GOT3 (cell line): ENCODE measurements around the gene METTL27.
A peak's percentile ranks its signal among the peaks of the same experiment; 100 is the strongest.
"Not testable (repeated sequence)": the region's sequence is repeated elsewhere in the genome, so short reads cannot be mapped to it uniquely, and the experiment has no call there.

Experiments
- DNase-seq: peaks from one replicate; lab custom pipeline; 2025; ENCODE audit warnings: mixed read lengths; lab: John Stamatoyannopoulos, UW

METTL27 gene

DNA sequence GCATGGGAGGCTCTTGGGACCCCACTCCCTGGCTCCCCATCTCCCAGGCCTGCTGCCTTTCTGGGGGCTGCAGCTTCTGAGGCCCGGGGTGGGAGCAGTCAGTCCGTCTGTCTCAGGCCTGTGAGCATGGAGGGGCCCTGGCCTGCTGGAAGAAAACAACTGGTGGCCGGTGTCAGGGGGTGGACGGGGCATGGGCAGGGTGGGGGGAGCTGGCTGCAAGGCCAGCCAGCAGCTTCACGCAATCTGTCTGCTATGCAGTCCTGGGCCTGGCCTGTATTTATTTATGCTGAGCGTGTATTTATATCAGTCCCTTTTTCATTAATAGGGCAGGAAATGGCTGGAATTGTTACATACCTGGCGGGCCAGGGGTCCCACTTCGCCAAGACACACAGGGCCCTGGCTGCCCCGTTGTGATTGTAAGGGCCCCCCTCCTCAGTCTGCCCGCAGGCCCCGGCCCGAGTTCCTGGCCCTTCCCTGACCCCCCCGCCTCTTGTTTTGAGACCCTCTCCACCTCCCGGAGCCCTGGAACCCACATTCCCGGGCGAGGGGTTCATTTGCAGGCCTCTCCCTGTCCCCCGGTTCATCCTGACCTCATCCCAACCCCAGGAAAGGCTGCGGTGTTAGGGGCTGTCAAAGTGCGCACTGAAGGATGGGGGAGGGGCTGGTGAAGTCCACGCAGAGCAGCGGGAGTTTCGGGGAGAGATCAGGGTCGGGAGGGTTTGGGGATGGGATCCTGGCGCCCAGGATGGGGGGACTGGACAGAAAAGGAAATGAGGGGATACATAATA lies 26.9 kb upstream of the METTL27 start:
- no peak for DNase-seq

DNA sequence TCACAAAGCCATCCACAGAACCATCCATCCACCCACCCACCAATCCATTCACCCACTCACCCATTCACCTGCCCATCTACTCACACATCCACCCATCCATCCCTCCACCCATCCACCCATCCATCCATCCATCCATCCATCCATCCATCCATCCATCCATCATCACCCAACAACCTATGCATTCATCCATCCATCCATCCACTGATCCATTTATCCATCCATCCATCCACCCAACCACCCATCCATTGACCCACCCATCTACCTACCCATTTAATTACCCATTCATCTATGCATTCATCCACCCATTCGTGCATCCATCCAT lies 24.1 kb upstream of the METTL27 start:
- no peak for DNase-seq

DNA sequence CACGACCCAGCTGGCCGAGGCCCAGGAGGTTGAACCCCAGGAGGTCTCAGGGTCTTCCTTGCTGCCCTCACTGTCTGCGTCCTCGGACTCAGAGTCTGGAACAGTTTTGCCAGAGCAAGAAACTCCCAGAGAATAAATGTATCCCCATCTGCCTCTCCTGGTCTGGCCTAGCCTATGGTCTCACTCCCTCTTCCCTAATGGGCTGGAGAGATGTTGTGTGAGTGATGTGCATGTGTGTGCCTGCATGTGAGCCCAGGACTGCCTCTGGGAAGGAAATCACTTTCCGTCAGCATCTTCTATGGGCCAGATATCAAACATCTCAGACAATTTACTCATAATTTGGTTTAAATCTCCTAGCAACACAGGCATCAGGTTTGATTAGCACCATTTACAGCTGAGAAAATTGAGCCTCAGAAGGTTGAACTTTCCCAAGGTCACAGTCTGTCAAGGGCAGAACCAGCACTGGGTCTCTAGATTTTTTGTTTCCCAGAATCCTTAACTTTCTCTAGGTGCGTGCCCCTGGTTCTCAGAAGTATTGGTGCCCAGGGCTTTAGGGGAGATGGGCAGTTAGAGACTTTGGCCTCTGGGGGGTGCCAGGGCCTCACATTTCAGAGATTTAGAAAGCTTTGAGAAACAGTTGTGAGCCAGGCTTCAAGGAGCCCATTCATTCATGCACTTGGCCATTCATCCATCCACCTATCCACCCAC lies 23.6 kb upstream of the METTL27 start:
- no peak for DNase-seq

DNA sequence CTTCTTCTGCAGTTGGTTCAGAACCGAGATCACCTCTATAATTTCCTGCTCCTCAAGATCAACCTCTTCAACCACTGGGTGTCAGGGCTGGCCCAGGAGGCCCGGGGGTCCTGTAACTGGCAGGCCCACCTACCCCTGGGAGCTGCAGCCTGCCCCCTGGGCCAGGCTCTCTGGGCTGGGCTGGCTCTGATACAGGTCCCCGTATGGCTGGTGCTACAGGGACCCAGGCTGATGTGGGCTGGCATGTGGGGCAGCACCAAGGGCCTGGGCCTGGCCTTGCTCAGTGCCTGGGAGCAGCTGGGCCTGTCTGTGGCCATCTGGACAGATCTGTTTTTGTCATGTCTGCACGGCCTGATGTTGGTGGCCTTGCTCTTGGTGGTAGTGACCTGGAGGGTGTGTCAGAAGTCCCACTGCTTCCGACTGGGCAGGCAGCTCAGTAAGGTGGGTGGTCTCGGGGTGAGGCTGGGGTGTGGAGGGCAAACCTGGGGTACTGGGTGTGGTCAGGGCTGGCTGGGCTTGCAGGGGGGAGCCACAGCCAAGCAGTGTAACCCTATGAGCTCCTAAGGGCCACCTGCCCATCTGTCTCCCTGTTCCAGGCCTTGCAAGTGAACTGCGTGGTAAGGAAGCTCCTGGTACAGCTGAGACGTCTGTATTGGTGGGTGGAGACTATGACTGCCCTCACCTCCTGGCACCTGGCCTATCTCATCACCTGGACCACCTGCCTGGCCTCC lies 22.8 kb upstream of the METTL27 start:
- DNase-seq, result no peak

GRCh38 chr7:73861305-73861704 lies 19.0 kb upstream of the METTL27 start:
- DNase-seq, result no peak

DNA sequence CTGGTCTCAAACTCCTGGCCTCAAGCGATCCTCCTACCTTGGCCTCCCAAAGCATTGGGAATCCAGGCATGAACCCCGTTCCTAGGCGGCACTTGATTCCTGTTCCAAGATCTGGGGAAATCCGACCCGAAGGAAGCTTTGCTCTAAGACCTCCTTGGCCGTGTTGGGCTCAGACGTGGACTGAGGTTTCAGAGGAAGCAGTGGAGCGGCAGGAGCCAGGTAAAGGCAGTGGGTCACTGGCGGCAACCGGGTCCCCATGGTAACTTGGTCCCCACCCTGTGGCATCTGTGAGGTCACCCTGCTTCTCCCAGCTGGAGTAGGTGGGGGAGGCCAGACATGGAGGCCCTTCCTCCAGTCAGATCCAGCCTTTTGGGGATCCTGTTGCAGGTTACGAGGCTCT lies 18.5 kb upstream of the METTL27 start, which contains the start of gene TMEM270:
TSS of gene TMEM270 (plus strand) at position 301 of the 400 bp plus-strand sequence. CDS start at position 337, 36 bp downstream.
- DNase-seq, result no peak

DNA sequence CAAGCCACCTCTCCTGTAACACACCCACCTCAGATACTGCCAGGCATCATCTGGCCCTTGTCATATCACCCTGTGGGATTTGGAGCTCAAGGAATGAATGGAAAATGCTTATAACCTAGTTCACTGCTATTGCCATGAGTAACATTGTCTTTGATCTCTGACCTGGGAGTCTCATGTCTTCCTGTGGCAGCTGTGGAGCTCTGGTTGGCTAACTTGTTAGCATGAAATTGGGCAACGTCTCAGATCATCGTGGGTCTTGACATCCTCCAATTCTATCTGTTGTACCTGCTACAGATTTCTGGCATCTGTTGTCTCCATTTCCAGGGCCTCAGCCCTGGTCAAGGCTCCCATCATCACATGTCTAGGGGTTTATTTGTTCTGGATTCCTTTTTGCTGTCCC lies 16.5 kb upstream of the METTL27 start:
- no peak for DNase-seq

DNA sequence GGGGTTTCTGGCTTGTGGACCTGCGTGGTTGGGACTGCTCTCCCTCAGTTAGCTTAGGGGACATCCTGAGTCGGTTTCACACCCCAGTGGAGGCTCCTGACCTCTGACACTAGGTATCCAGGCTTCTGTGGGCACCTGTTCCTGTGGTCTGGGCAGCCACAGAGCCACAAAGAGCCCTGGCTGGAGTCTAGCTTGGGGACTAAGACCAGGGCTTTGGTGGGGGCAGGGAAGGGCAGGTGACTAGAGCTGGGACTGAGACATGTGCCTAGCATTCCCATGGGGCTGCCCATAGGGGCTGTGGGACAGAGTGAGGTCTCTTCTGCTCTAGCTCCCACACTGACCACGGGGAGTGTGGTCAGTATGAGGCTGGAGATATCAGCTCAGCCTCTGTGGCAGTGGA lies 14.6 kb upstream of the METTL27 start:
- DNase-seq, result no peak

GRCh38 chr7:73852500-73852899 lies 10.2 kb upstream of the METTL27 start:
- no peak for DNase-seq

DNA sequence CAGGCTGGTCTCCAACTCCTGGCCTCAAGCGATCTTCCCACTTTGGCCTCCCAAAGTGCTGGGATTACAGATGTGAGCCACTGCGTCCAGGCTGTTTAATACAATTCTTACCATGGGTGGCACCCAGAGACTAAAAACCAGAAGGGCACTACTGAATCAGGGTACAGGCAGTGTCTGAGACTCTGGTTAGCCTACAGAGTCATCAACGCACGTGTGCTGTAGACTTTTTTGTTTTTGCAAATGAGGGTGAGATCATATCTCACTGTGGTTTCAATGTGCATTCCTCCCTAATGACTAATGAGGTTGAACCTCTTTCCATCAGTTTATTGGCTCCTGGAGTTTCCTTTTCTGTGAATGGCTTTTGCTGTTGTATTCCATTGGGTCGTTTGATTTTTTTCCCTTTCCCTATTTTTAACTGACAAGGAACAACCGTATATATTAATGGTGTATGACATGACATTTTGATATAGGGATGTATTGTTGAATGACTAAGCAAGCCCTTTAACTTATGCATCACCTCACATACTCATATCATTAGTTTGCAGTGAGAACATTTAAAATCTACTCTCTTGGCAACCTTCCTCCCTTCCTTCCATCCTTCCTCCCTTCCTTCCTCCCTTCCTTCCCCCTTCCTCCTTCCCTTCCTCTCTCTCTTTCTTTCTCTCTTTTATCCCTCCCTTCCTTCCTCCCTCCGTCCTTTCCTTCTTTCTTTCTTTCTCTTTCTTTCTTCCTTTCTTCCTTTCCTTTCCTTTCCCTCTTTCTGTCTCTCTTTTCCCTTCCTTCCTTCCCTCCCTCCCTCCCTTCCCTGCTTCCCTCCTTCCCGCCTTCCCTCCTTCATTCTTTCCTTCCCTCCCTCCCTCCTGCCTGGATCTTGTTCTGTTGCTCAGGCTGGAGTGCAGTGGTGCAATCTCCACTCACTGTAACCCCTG lies 9.4 kb upstream of the METTL27 start:
- DNase-seq, result peak; percentile 35

DNA sequence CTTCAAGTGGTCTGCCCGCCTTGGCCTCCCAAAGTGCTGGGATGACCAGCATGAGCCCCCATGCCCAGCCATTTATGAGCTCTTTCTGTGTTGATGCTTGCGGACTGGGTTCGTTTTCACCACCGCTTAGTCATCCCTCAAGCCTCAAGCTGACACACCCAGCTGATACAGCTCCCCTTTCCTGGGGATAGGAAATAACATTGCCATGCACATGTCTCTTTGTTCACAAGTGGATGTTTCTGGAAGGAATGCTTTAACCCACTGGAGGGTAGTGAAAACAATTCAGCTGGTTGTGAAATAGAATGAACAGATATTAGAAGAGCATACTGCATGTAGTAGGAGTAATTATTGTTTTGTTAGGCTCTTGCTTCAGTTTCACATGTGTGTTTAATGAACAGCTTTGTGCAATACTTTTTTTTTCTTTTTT lies 8.5 kb upstream of the METTL27 start:
- no peak for DNase-seq

GRCh38 chr7:73847941-73848723 lies 5.8 kb upstream of the METTL27 start:
- DNase-seq, result no peak

DNA sequence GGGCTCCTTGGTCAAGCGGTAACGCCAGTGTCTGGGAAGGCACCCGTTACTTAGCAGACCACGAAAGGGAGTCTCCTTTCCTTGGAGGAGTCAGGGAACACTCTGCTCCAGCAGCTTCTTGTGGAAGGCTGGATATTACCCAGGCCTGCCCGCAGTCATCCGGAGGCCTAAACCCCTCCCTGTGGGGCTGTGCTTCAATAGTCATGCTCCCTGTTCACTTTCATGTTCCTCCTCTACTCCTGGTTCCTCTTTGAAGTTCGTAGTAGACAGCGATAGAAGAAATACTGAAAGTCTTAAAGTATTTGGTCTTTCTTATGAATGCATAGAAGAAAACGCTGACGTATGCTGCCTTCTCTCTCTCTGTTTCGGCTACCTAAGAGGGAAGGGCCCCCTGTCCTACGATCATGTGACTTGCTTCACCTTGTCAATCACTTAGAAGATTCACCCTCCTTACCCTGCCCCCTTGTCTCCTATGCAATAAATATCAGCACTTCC lies 3.4 kb upstream of the METTL27 start:
- DNase-seq, result not testable (repeated sequence)

DNA sequence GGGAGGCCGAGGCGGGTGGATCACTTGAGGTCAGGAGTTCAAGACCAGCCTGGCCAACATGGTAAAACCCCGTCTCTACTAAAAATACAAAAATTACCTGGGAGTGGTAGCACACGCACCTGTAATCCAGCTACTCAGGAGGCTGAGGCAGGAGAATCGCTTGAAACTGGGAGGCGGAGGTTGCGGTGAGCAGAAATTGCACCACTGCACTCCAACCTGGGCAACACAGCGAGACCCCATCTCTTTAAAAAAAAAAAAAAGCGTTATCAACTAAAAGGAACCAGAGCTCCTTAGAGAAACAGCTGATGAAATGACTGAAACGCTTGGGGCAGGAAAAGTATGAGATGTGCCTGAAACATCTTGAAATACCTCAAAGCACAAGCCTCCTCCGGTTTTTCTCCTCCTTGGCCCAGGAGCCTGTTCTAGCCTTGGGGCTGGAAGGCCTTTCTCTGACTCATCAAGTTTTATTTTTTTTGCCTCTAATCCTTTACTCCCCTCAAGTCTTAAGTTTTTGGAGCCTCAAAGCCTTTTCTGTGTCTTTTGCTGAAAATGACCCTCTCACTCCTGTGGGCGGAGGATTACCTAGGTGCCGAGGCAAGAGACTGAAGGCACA lies 2.6 kb upstream of the METTL27 start:
- no peak for DNase-seq

DNA sequence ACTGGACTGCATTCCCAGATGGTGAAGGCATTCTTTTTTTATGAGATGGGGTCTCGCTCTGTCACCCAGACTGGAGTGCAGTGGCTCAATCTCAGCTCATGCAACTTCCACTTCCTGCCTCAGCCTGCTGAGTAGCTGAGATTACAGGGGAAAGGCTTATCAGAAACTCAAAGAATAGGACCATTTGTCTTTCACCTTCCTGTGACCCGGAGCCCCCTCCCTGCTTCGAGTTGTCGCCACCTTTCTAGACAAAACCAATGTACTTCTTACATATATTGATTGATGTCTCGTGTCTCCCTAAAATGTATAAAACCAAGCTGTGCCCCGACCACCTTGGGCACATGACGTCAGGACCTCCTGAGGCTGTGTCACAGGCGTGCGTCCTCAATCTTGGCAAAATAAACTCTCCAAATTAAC lies 1.8 kb upstream of the METTL27 start:
- no peak for DNase-seq

DNA sequence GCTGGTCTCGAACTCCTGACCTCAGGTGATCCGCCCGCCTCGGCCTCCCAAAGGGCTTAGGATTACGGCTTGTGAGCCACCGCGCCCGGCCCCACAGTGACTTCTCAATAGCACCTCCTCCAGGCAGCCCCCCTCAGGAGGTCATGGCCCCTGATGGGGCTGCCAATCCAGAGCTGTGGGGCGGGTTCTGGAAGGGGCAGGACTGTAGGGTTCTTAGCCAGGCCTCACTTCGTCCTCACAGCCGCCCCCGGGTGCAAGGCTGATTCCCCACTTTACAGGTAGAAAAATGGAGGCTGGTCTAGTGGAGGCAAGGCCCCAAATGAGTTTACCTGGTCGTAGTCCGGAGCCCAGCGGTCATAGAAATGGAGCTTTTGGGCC lies 638 bp downstream of the METTL27 start:
- DNase-seq, result no peak

DNA sequence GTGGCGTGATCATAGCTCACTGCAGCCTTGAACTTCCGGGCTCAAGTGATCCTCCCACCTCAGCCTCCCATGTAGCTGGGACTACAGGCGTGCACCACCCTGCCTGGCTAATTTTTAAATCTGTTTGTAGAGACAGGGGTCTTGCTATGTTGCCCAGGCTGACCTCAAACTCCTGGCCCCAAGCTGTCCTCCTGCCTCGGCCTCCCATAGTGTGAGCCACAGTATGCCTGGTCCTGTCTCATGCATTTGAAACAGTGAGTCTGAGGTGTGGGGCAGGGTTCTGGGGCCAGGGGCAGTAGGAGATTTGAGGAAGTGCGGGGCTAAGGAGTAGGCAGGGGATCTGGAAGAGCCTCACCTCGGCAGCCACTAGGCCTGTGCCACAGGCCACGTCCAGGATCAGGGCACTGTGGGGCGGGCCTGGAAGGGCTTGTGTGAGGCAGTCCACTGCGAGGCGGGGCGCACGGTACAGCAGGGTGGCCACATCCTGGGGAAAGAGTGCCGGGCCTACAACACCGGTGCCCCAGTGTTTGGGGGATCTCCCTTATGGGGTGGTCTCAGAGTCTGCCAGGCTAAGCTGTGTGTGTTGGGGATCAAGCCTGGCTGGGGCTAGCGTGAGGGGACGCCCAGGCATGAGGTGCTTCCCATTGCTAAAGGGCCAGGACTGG lies 1.5 kb downstream of the METTL27 start:
- no peak for DNase-seq

DNA sequence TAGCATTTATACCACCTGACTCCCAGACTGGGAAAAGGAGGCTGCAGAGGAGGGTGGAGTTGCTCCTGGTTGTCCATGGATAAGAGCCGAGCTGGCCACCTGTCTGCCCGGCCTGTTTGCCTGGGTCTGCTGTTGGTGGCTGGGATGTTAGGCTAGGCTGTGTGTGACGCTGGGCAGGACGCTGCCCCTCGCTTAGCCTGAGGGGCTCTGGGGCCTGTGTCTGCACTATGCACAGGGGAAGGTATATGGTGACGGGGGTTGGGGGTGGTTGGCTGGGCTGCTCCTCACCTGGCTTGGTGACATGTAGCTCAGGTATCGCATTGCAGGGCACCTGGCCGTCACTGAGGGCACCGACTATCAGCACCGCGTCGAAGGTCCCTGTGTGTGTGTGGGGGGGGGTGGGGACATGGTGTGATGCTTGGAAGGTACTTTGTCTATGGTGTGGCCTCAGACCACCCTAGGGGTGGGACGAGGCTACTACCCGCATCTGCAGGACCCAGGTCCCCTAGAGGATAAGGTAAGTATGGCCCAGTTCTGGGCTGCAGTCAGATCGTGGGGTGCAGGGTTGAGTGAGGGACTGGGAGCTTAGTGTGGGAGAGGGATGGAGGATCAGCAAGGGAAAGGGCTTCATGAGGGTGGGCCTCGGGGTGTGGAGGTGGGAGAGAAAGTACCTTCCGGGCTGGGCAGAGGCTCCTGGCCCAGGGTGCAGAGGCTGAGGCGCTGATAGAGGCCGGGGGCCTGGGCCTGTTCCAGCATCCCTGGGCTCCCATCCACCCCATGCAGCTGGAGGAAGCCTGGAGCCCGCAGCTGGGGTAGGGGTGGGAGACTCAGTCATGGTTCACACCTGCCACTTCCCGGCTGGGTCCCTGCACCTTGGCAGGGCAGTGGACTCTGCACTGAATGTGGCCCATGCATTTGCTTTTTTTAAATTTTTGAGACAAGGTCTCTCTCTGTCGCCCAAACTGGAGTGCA lies 2.3 kb downstream of the METTL27 start:
- no peak for DNase-seq

DNA sequence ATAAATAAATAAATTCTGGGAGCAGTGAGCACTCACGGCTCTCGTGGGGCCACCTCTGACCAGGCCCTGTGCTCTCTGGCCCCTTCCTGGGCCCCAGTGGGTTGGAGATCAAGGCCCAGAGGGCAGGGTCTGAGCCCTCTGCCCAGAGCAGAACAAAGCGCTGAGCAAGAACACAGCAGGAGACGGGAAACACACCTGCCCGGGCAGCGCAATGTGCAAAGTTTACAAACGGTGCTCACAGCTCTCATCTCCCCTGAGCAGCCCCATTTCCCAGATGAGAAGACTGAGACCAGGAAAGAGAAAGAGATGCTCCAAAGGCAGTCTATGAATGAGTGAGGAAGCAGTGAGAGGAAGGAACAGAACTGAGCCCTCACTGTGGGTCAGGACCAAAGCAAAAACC lies 3.0 kb downstream of the METTL27 start:
- no peak for DNase-seq
